NB4 (cell line): Measurements from ENCODE around the gene AFF3.

Experiments used
- MYC ChIP-seq: IDR thresholded peaks from 2 replicates; pipeline ENCODE4 v1.6.1; 2011; ENCODE audit warnings: low read depth, low read length
- POLR2A ChIP-seq: IDR thresholded peaks from 2 replicates; pipeline ENCODE4 v1.6.1; 2011; ENCODE audit warnings: mild to moderate bottlenecking; ENCODE audit not compliant: insufficient read length; ENCODE audit errors: extremely low read depth
- TF ChIP-seq, protein P1 (sequence below): IDR thresholded peaks from one replicate; pipeline ENCODE4 v1.5.1; 2012; ENCODE audit warnings: low read depth, low read length

DNA sequence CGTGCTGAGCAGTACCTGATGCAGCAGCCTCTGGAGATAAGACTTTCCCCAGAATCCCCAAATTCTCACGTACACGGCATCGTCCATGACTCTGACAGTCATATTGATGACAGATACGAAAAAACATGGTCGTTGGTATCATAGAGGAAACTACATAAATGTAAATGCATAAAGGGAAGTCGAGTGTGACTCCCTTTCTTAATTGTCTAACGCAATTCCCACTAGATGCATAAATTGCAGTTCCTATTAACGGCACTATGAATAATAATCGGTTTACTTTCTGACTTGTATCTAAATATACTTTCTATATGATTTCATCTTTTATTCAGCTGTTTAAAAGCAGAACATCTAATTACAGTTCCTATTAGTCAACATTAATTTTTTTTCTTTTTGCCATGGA, 330.0 kb downstream of the AFF3 start:
- TF ChIP-seq POLR2A: no peak
- TF ChIP-seq, protein P1, sequence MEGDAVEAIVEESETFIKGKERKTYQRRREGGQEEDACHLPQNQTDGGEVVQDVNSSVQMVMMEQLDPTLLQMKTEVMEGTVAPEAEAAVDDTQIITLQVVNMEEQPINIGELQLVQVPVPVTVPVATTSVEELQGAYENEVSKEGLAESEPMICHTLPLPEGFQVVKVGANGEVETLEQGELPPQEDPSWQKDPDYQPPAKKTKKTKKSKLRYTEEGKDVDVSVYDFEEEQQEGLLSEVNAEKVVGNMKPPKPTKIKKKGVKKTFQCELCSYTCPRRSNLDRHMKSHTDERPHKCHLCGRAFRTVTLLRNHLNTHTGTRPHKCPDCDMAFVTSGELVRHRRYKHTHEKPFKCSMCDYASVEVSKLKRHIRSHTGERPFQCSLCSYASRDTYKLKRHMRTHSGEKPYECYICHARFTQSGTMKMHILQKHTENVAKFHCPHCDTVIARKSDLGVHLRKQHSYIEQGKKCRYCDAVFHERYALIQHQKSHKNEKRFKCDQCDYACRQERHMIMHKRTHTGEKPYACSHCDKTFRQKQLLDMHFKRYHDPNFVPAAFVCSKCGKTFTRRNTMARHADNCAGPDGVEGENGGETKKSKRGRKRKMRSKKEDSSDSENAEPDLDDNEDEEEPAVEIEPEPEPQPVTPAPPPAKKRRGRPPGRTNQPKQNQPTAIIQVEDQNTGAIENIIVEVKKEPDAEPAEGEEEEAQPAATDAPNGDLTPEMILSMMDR: no peak
- no peak for TF ChIP-seq MYC
